WERI-Rb-1 (cell line): ENCODE results near the gene STON1.
"Not testable (repeated sequence)": the region's sequence is repeated elsewhere in the genome, so short reads cannot be mapped to it uniquely, and the experiment has no call there.

Experiments
- DNase-seq: peaks from one replicate; pipeline ENCODE4 v3.0.0-alpha.2; 2020
- H3K27ac ChIP-seq: fragments of 250-450 bp; sonication (Bioruptor Pico); 2 replicates; pipeline ENCODE4 v1.5.1; 2020; ENCODE audit warnings: mild to moderate bottlenecking, moderate library complexity
- H3K27me3 ChIP-seq: fragments of 250-450 bp; sonication (Bioruptor Pico); 2 replicates; pipeline ENCODE4 v1.5.1; 2021; ENCODE audit warnings: mild to moderate bottlenecking, low read depth, moderate library complexity; ENCODE audit not compliant: insufficient read depth, severe bottlenecking
- H3K36me3 ChIP-seq: fragments of 250-450 bp; sonication (Bioruptor Pico); 2 replicates; pipeline ENCODE4 v1.5.1; 2020; ENCODE audit warnings: mild to moderate bottlenecking, moderate library complexity
- H3K4me3 ChIP-seq: 2 replicates; pipeline ENCODE4 v1.5.1; 2011; ENCODE audit warnings: low read depth, mild to moderate bottlenecking, control low read depth, low read length
- H3K9me3 ChIP-seq: fragments of 250-450 bp; sonication (Bioruptor Pico); 2 replicates; pipeline ENCODE4 v1.5.1; 2021; ENCODE audit warnings: mild to moderate bottlenecking, moderate library complexity; ENCODE audit not compliant: severe bottlenecking
- CTCF ChIP-seq: IDR thresholded peaks from 2 replicates; pipeline ENCODE4 v1.5.1; 2011; ENCODE audit warnings: low read depth, mild to moderate bottlenecking, control low read depth, inconsistent platforms, low read length

STON1 gene

GRCh38 chr2:48515513-48515985 is 14.4 kb upstream of the STON1 start:
- no peaks in the 10 kb centered on the region for H3K27me3 ChIP-seq
- H3K9me3 ChIP-seq: no peaks in the 10 kb centered on the region
- H3K4me3 ChIP-seq: no peak overlapping the region
- peak; percentile 45 for DNase-seq
- H3K36me3 ChIP-seq: peaks cover 65% of the 10 kb centered on the region
- TF ChIP-seq CTCF: no peak
- H3K27ac ChIP-seq: peak overlapping the region; percentile 32

GRCh38 chr2:48519593-48519992 is 10.4 kb upstream of the STON1 start:
- Histone ChIP-seq H3K27ac (no peak overlapping the region), H3K27me3 (no peaks in the 10 kb centered on the region), H3K36me3 (peaks cover 50% of the 10 kb centered on the region), H3K4me3 (no peak overlapping the region), H3K9me3 (no peaks in the 10 kb centered on the region)
- DNase-seq: no peak
- no peak for TF ChIP-seq CTCF

GRCh38 chr2:48524756-48525155 is 5.2 kb upstream of the STON1 start:
- H3K27ac ChIP-seq, H3K4me3 ChIP-seq, DNase-seq, H3K27me3 ChIP-seq, H3K9me3 ChIP-seq: not testable (repeated sequence)
- H3K36me3 ChIP-seq: peaks cover 13% of the 10 kb centered on the region

GRCh38 chr2:48525269-48525943 is 4.5 kb upstream of the STON1 start:
- Histone ChIP-seq H3K27me3 (no peaks in the 10 kb centered on the region), H3K9me3 (no peaks in the 10 kb centered on the region), H3K4me3 (no peak overlapping the region), H3K36me3 (peaks cover 10% of the 10 kb centered on the region), H3K27ac (no peak overlapping the region)
- no peak for TF ChIP-seq CTCF
- DNase-seq: no peak

- H3K4me3 ChIP-seq: no peak overlapping the region
- no peaks in the 10 kb centered on the region for H3K27me3 ChIP-seq
- no peaks in the 10 kb centered on the region; the same call in 1 of the 2 replicates for H3K36me3 ChIP-seq
- peak overlapping the region; percentile 44; the same call in 1 of the 2 replicates for H3K27ac ChIP-seq
- H3K9me3 ChIP-seq: no peaks in the 10 kb centered on the region
- no peak for TF ChIP-seq CTCF
- DNase-seq: peak; percentile 40
These were observed 2.6 kb upstream of the STON1 start for GRCh38 chr2:48527226-48527885.

GRCh38 chr2:48528431-48528830 is 1.5 kb upstream of the STON1 start:
- no peaks in the 10 kb centered on the region for H3K36me3 ChIP-seq
- no peaks in the 10 kb centered on the region for H3K27me3 ChIP-seq
- no peaks in the 10 kb centered on the region for H3K9me3 ChIP-seq
- peak overlapping the region; percentile 44 for H3K27ac ChIP-seq
- H3K4me3 ChIP-seq: no peak overlapping the region
- no peak for DNase-seq
- TF ChIP-seq CTCF: no peak
